ENCODE results near the gene ADARB1. TPM values are rescaled to one million over a fixed set of nuclear protein-coding genes. Genes with fewer than 3 reads are reported as not detected.

Gene ADARB1
- total RNA-seq, 1 donor from 2014 or later, result 14.0 TPM

DNA sequence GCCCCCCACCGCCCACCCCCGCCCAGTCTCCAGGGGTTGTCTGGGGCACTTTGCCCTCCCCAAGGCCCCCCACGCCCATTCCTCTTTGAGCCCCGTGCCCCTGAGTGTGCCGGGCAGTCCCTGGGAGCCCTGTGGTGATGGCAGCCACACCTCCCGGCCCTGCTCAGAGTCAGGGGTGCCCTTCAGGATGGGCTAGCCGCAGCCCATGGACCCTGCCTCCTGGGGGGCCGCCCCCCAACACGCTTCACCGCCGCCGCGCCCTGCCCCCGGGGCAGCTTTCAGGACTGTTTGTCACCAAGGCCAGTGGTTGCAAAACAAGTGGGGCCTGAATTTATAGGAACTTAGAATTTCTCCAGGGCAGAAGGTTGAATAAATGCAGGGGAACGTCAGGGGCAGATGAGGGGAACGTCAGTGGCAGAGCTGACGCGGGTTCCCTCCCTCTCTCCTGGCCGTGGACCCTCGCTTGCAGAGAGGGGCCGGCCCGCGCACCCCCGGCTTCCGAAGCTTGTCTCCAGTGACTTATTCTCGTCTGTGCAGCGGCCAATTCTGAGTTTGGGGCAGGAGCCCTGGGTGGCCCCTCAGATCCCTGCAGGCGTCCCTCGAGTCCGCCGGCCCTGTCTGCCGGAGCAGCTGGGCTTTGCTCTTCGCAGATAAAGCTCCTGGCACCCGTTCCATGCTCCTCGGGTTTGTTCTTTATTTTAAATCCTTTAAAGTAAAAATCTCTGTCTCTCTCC, 41.2 kb upstream of the ADARB1 start:
- DNase-seq (ENCODE audit: low read depth) (no peak), FAIRE-seq (no peak)
- TF ChIP-seq, protein P1, sequence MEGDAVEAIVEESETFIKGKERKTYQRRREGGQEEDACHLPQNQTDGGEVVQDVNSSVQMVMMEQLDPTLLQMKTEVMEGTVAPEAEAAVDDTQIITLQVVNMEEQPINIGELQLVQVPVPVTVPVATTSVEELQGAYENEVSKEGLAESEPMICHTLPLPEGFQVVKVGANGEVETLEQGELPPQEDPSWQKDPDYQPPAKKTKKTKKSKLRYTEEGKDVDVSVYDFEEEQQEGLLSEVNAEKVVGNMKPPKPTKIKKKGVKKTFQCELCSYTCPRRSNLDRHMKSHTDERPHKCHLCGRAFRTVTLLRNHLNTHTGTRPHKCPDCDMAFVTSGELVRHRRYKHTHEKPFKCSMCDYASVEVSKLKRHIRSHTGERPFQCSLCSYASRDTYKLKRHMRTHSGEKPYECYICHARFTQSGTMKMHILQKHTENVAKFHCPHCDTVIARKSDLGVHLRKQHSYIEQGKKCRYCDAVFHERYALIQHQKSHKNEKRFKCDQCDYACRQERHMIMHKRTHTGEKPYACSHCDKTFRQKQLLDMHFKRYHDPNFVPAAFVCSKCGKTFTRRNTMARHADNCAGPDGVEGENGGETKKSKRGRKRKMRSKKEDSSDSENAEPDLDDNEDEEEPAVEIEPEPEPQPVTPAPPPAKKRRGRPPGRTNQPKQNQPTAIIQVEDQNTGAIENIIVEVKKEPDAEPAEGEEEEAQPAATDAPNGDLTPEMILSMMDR (IDR thresholded peaks at IDR 0.05; ENCODE audit: insufficient read depth, low read length, severe bottlenecking), result no peak
- Histone ChIP-seq H3K27me3 (ENCODE audit: control insufficient read depth, insufficient read depth, low read length) (peaks cover 3% of the 10 kb centered on the region), H3K4me3 (ENCODE audit: low read depth, low read length) (no peak overlapping the region), H3K36me3 (ENCODE audit: control insufficient read depth, insufficient read depth, low read length) (no peaks in the 10 kb centered on the region)

DNA sequence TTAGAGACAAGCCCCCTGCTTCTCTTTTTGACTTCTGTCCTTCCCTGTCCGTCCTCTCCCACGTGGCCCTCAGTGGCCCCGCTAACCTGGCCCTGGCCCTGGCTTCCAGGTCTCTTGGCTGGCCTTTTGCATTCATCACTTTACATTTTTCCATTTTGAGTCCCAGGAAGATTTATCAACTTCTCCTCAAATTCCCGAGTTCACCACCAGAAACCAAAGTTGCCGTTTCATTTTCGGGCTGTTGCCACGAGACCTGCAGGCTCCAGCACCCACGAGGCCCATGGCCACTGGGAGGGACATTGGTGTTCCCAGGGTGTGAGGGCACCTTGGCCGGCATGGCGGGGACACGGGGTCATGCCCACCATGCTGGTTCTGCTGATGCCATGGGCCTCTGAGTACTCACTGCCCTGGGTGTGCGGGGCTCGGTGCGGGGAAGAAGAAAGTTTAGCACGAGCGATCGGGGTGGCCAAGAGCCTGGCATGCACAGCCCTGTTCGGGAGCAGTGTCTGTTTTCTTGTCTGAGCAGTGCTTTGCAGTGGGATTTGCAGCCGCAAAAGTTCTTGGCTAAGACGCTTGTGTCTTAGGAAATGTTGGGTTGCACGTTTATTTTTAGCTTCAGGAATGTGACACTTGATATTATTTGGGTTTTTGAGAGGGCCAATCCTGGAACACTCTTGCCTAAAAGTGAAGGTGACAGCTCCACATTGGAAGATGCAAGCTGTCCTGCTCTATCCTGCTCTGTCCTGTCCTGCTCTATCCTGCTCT, 40.4 kb upstream of the ADARB1 start:
- DNase-seq (ENCODE audit: low read depth) (peak; percentile 57), FAIRE-seq (peak; percentile 40)
- Histone ChIP-seq H3K36me3 (ENCODE audit: control insufficient read depth, insufficient read depth, low read length) (no peaks in the 10 kb centered on the region), H3K4me3 (ENCODE audit: low read depth, low read length) (no peak overlapping the region), H3K27me3 (ENCODE audit: control insufficient read depth, insufficient read depth, low read length) (peaks cover 3% of the 10 kb centered on the region)
- TF ChIP-seq, protein P1 (IDR thresholded peaks at IDR 0.05; ENCODE audit: insufficient read depth, low read length, severe bottlenecking), result no peak

DNA sequence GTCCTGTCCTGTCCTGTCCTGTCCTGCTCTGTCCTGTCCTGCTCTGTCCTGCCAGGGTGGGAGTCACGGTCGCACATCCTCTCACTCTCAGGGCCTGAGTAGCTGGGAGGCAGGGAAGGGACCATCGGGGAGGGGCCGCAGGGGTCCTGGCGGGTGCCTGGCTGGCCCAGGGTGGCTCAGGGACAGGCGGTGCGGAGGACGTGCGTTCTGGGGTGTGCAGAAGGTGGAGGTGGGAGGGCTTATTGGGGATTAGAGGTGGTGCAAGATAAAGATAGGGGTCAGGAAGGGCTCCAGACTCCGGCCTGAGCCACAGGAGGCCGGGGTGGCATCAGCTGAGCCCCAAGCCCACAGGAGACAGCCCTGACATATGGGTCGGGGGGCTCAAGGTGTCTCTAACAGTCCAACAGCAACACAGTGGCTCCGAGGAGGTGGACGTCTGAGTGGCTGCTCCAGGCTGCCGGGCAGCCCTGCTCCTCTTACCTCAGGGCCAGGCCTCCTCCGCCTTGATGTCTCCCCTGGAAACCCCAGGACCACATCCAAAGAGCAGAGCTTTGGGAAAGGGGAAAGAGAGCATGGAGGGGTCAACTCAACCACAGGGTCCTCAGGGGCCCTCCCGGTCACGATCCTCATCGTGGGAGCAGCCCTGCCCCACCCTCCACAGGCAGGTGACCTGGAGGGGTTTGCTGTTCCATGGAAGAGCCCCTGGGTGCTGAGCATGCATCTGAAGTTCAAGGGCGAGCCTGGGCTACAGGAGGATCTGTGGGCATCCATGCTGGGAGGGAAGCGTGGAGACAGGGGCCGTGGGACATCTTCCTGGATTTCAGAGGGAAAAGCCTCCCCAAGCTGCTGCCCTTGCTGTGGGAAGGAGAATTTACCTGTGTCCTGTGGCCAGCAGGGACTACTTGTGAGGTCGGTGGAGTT, 39.6 kb upstream of the ADARB1 start:
- TF ChIP-seq, protein P1 (IDR thresholded peaks at IDR 0.05; ENCODE audit: insufficient read depth, low read length, severe bottlenecking), result no peak
- no peak for DNase-seq (ENCODE audit: low read depth)
- FAIRE-seq, result no peak
- Histone ChIP-seq H3K4me3 (ENCODE audit: low read depth, low read length) (no peak overlapping the region), H3K27me3 (ENCODE audit: control insufficient read depth, insufficient read depth, low read length) (no peaks in the 10 kb centered on the region), H3K36me3 (ENCODE audit: control insufficient read depth, insufficient read depth, low read length) (no peaks in the 10 kb centered on the region)

DNA sequence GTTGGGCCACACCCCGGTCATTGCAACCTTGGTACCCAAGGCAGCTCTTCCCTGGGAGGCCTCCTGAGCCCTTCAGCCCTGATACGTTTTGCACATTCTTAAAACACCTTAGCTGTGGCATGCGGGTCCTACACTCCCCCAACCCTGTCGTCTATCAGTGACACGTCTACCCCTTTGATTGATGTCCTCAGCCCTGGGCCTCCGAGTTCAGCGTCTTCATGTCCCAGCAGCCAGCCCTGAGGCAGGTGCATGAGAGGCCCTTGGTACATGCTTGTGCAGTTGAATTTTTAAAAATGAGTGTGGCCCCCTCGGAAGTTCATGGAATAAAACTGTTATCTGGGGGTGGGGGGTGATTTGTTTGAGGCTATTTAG, 38.9 kb upstream of the ADARB1 start:
- TF ChIP-seq, protein P1 (IDR thresholded peaks at IDR 0.05; ENCODE audit: insufficient read depth, low read length, severe bottlenecking), result no peak

DNA sequence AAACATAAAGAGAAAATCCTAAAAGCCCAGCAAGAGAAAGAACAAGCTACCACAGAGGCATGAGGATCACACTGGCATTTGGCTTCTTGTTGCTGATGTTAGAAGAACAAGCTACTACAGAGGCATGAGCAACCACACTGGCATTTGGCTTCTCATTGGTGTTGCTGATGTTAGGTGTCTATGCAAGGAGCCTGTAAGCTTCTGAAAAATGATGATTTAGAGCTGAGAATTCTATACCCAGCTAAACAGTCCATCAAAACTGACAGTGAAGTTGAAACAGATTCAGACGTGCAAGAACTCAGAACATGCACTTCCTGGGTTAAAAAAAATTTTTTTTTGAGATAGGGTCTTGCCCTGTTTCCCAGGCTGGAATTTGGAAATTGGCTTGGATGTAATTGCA, 37.8 kb upstream of the ADARB1 start:
- no peak for FAIRE-seq
- no peak overlapping the region for H3K4me3 ChIP-seq (ENCODE audit: low read depth, low read length)
- TF ChIP-seq, protein P1 (IDR thresholded peaks at IDR 0.05; ENCODE audit: insufficient read depth, low read length, severe bottlenecking), result no peak
- no peaks in the 10 kb centered on the region for H3K36me3 ChIP-seq (ENCODE audit: control insufficient read depth, insufficient read depth, low read length)
- DNase-seq (ENCODE audit: low read depth), result no peak
- no peaks in the 10 kb centered on the region for H3K27me3 ChIP-seq (ENCODE audit: control insufficient read depth, insufficient read depth, low read length)

More for the DNA sequence above, 38.9 kb upstream of the ADARB1 start:
- Histone ChIP-seq H3K27me3 (ENCODE audit: control insufficient read depth, insufficient read depth, low read length) (no peaks in the 10 kb centered on the region), H3K36me3 (ENCODE audit: control insufficient read depth, insufficient read depth, low read length) (no peaks in the 10 kb centered on the region), H3K4me3 (ENCODE audit: low read depth, low read length) (no peak overlapping the region)
- DNase-seq (ENCODE audit: low read depth) (no peak), FAIRE-seq (no peak)

Measured in bronchial epithelial cell (primary cell).